ENCODE measurements around the gene PPCS. TPM values are rescaled to one million over a fixed set of nuclear protein-coding genes. Genes with fewer than 3 reads are reported as not detected.

The PPCS gene
- total and polyA plus RNA-seq, 2 of the 4 experiments (the other 2 are of a cell fraction) = 8.2 to 18.9 TPM

DNA sequence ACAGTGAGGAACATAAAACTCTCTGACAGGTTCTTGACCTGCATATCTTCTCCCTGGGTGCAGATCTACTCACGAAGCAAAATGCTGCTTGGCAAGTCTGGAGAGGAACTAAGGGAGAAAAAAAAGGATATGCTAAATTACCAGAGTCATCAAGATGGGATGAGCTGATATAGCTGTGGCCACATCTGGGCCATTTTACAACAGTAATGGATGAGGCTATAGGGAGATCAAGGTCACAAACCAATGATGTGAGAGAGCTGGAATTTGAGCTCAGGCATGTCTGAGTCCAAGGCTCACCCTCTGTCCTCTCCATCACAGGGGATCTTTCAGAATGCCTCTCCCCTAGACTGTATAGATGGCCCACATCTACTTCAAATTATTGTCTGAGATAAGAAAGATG is 26.7 kb upstream of the PPCS start:
- in situ Hi-C loops (cut with MboI; ENCODE audit: low sequenced_read_pairs) (no loop called here), dilution Hi-C loops (cut with HindIII; ENCODE audit: low sequenced_read_pairs, unreplicated experiment) (no loop called here), intact Hi-C loops (cut with micrococcal nuclease) (no loop called here)
- no TSS peak for BruUV-seq (replicated peaks)
- Histone ChIP-seq H2AK9ac (replicated peaks; ENCODE audit: low read depth, low read length, poor library complexity) (no peak overlapping the region), H3K18ac (ENCODE audit: low read depth, low read length) (no peak overlapping the region), H2BK120ac (ENCODE audit: low read depth, low read length) (no peak overlapping the region), H3K4ac (ENCODE audit: low read depth, low read length) (no peak overlapping the region), H4K20me1 (ENCODE audit: insufficient read depth, low read length) (no peaks in the 10 kb centered on the region), H3K9me1 (ENCODE audit: insufficient read depth, low read length) (no peaks in the 10 kb centered on the region), H3K4me2 (ENCODE audit: low read depth, low read length) (no peak overlapping the region), H4K5ac (ENCODE audit: low read depth, low read length) (no peak overlapping the region), H2AK5ac (ENCODE audit: low read depth, low read length) (no peak overlapping the region), H3K56ac (ENCODE audit: extremely low read depth, insufficient read depth, low read length) (no peak overlapping the region), H3K36me3 (ENCODE audit: control insufficient read depth, insufficient read depth, low read length) (no peaks in the 10 kb centered on the region), H3K4me3 (ENCODE audit: insufficient read depth, low read depth, low read length) (no peak overlapping the region), H3K4me1 (ENCODE audit: control insufficient read depth, insufficient read depth, low read length) (no peaks in the 10 kb centered on the region), H4K91ac (ENCODE audit: insufficient read depth, low read depth, low read length) (no peak overlapping the region), H2BK20ac (ENCODE audit: low read depth, low read length) (no peak overlapping the region), H3K79me1 (ENCODE audit: low read depth in 1 of 2, low read length in 2 of 2) (no peaks in the 10 kb centered on the region), H3K27me3 (ENCODE audit: control insufficient read depth, insufficient read depth, low read length) (peaks cover 5% of the 10 kb centered on the region; the same call in 1 of the 2 replicates), H3K27ac (ENCODE audit: insufficient read depth, low read length) (no peak overlapping the region), H2BK5ac (ENCODE audit: low read depth, low read length, poor library complexity, severe bottlenecking) (no peak overlapping the region), H2BK15ac (ENCODE audit: low read depth, low read length) (no peak overlapping the region), H3K23ac (ENCODE audit: low read depth, low read length) (no peak overlapping the region), H2AFZ (replicated peaks; ENCODE audit: low read length, poor library complexity) (no peak overlapping the region), H4K8ac (ENCODE audit: low read depth in 2 of 2, low read length in 2 of 2) (no peak overlapping the region), H3K14ac (replicated peaks; ENCODE audit: low read depth, low read length) (no peak overlapping the region), H3K9me3 (ENCODE audit: control insufficient read depth, insufficient read depth, low read length) (no peaks in the 10 kb centered on the region), H3K9ac (ENCODE audit: low read depth, low read length) (no peak overlapping the region)
- TF ChIP-seq CEBPB (IDR thresholded peaks at IDR 0.05; ENCODE audit: low read depth, low read length) (no peak), MAZ (IDR thresholded peaks at IDR 0.05; ENCODE audit: borderline replicate concordance, low read depth, low read length) (no peak), NFE2L2 (IDR thresholded peaks at IDR 0.05; ENCODE audit: low read depth, low read length) (no peak), FOS (IDR thresholded peaks at IDR 0.05; ENCODE audit: low read depth, low read length) (no peak), RFX5 (IDR thresholded peaks at IDR 0.05; ENCODE audit: low read depth, low read length) (no peak), SMC3 (IDR thresholded peaks at IDR 0.05; ENCODE audit: low read depth, low read length) (no peak), USF2 (IDR thresholded peaks at IDR 0.05; ENCODE audit: low read depth, low read length) (no peak), MAFK (IDR thresholded peaks at IDR 0.05; ENCODE audit: low read depth, low read length) (no peak), BHLHE40 (IDR thresholded peaks at IDR 0.05; ENCODE audit: low read depth, low read length) (no peak), MXI1 (IDR thresholded peaks at IDR 0.05; ENCODE audit: borderline replicate concordance, low read depth, low read length) (no peak), POLR2A (IDR thresholded peaks at IDR 0.05; ENCODE audit: low read depth, low read length) (no peak), CHD1 (IDR thresholded peaks at IDR 0.05; ENCODE audit: low read depth, low read length) (no peak), RAD21 (IDR thresholded peaks at IDR 0.05; ENCODE audit: low read length) (no peak), RCOR1 (IDR thresholded peaks at IDR 0.05; ENCODE audit: insufficient replicate concordance, low read length) (no peak)
- TF ChIP-seq, protein P1, sequence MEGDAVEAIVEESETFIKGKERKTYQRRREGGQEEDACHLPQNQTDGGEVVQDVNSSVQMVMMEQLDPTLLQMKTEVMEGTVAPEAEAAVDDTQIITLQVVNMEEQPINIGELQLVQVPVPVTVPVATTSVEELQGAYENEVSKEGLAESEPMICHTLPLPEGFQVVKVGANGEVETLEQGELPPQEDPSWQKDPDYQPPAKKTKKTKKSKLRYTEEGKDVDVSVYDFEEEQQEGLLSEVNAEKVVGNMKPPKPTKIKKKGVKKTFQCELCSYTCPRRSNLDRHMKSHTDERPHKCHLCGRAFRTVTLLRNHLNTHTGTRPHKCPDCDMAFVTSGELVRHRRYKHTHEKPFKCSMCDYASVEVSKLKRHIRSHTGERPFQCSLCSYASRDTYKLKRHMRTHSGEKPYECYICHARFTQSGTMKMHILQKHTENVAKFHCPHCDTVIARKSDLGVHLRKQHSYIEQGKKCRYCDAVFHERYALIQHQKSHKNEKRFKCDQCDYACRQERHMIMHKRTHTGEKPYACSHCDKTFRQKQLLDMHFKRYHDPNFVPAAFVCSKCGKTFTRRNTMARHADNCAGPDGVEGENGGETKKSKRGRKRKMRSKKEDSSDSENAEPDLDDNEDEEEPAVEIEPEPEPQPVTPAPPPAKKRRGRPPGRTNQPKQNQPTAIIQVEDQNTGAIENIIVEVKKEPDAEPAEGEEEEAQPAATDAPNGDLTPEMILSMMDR (conservative IDR thresholded peaks at IDR 0.05; ENCODE audit: low read depth, low read length) = no peak
- TF ChIP-seq, protein P2, sequence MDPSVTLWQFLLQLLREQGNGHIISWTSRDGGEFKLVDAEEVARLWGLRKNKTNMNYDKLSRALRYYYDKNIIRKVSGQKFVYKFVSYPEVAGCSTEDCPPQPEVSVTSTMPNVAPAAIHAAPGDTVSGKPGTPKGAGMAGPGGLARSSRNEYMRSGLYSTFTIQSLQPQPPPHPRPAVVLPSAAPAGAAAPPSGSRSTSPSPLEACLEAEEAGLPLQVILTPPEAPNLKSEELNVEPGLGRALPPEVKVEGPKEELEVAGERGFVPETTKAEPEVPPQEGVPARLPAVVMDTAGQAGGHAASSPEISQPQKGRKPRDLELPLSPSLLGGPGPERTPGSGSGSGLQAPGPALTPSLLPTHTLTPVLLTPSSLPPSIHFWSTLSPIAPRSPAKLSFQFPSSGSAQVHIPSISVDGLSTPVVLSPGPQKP (IDR thresholded peaks at IDR 0.05; ENCODE audit: borderline replicate concordance, low read depth, low read length) = no peak
- DNase-seq (no peak), ATAC-seq (ENCODE audit: low read depth) (no peak)
- POLR2A ChIA-PET (ENCODE audit: unreplicated experiment) = no interaction called here
- CTCF ChIA-PET = interaction anchor here (0.5 to 0.6 kb wide), 2 partner anchors 35 to 111 kb away, joined by 3 read pairs; no protein-coding TSS in a partner anchor
- WGBS, 2 experiments (ENCODE audit: extremely low coverage in 2 of 2, insufficient read length in 1 of 2) = 50% methylated on average over 1 of the region's 1 CpG; no CpG with 5 or more reads in 1 of the 2 experiments

Data from IMR-90 (cell line).